ENCODE data around the gene SPO11. TPM values are rescaled to one million over a fixed set of nuclear protein-coding genes. Genes with fewer than 3 reads are reported as not detected.

SPO11 gene
- total RNA-seq, 1 donor from 2014 or later = not detected

DNA sequence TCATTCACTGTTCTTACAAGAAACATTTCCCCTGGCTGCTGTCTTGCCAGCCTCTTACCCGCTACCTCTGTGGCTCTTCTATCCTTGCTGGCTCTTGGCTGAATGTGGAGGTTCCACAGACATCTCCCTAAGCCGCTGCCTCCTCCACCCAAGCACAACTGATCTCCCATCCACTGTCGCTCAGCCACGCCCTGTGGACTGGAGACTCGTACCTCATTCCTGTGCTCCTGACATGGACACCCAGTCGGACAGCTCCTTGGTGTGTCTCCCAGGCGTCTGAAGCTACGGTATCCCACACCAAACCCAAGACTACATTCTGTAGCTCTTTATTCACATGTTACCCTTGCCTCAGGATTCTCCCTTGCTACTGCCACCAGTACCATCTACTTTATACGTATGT lies 40.7 kb downstream of the SPO11 start:
- Mint-ChIP-seq H3K4me3 (ENCODE audit: unreplicated experiment) (no peak overlapping the region), H3K4me1 (ENCODE audit: unreplicated experiment) (no peaks in the 10 kb centered on the region), H3K27me3 (ENCODE audit: unreplicated experiment) (no peaks in the 10 kb centered on the region), H3K9me3 (ENCODE audit: unreplicated experiment) (no peaks in the 10 kb centered on the region), H3K36me3 (ENCODE audit: unreplicated experiment) (peaks cover 62% of the 10 kb centered on the region), H3K27ac (ENCODE audit: unreplicated experiment) (no peak overlapping the region)
- TF ChIP-seq, protein P1, sequence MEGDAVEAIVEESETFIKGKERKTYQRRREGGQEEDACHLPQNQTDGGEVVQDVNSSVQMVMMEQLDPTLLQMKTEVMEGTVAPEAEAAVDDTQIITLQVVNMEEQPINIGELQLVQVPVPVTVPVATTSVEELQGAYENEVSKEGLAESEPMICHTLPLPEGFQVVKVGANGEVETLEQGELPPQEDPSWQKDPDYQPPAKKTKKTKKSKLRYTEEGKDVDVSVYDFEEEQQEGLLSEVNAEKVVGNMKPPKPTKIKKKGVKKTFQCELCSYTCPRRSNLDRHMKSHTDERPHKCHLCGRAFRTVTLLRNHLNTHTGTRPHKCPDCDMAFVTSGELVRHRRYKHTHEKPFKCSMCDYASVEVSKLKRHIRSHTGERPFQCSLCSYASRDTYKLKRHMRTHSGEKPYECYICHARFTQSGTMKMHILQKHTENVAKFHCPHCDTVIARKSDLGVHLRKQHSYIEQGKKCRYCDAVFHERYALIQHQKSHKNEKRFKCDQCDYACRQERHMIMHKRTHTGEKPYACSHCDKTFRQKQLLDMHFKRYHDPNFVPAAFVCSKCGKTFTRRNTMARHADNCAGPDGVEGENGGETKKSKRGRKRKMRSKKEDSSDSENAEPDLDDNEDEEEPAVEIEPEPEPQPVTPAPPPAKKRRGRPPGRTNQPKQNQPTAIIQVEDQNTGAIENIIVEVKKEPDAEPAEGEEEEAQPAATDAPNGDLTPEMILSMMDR (IDR thresholded peaks at IDR 0.05) = no peak
- DNase-seq (ENCODE audit: extremely low spot score, unreplicated experiment) = no peak

GRCh38 chr20:57371363-57371762 lies 41.8 kb downstream of the SPO11 start:
- TF ChIP-seq, protein P1 (IDR thresholded peaks at IDR 0.05) = no peak
- H3K9me3 Mint-ChIP-seq (ENCODE audit: unreplicated experiment) = no peaks in the 10 kb centered on the region
- no peak overlapping the region for H3K4me3 Mint-ChIP-seq (ENCODE audit: unreplicated experiment)
- peaks cover 59% of the 10 kb centered on the region for H3K36me3 Mint-ChIP-seq (ENCODE audit: unreplicated experiment)
- DNase-seq (ENCODE audit: extremely low spot score, unreplicated experiment) = no peak
- H3K27me3 Mint-ChIP-seq (ENCODE audit: unreplicated experiment) = no peaks in the 10 kb centered on the region
- H3K27ac Mint-ChIP-seq (ENCODE audit: unreplicated experiment) = no peak overlapping the region
- H3K4me1 Mint-ChIP-seq (ENCODE audit: unreplicated experiment) = no peaks in the 10 kb centered on the region

GRCh38 chr20:57372157-57372556 lies 42.6 kb downstream of the SPO11 start:
- Mint-ChIP-seq H3K27me3 (ENCODE audit: unreplicated experiment) (no peaks in the 10 kb centered on the region), H3K27ac (ENCODE audit: unreplicated experiment) (no peak overlapping the region), H3K4me1 (ENCODE audit: unreplicated experiment) (no peaks in the 10 kb centered on the region), H3K9me3 (ENCODE audit: unreplicated experiment) (no peaks in the 10 kb centered on the region), H3K4me3 (ENCODE audit: unreplicated experiment) (no peak overlapping the region), H3K36me3 (ENCODE audit: unreplicated experiment) (peaks cover 53% of the 10 kb centered on the region)
- no peak for DNase-seq (ENCODE audit: extremely low spot score, unreplicated experiment)
- TF ChIP-seq, protein P1 (IDR thresholded peaks at IDR 0.05) = no peak

GRCh38 chr20:57372581-57373350 lies 43.2 kb downstream of the SPO11 start:
- TF ChIP-seq, protein P1 (IDR thresholded peaks at IDR 0.05) = no peak
- Mint-ChIP-seq H3K27ac (ENCODE audit: unreplicated experiment) (no peak overlapping the region), H3K27me3 (ENCODE audit: unreplicated experiment) (no peaks in the 10 kb centered on the region), H3K4me1 (ENCODE audit: unreplicated experiment) (no peaks in the 10 kb centered on the region), H3K9me3 (ENCODE audit: unreplicated experiment) (no peaks in the 10 kb centered on the region), H3K36me3 (ENCODE audit: unreplicated experiment) (peaks cover 56% of the 10 kb centered on the region), H3K4me3 (ENCODE audit: unreplicated experiment) (no peak overlapping the region)
- no peak for DNase-seq (ENCODE audit: extremely low spot score, unreplicated experiment)

DNA sequence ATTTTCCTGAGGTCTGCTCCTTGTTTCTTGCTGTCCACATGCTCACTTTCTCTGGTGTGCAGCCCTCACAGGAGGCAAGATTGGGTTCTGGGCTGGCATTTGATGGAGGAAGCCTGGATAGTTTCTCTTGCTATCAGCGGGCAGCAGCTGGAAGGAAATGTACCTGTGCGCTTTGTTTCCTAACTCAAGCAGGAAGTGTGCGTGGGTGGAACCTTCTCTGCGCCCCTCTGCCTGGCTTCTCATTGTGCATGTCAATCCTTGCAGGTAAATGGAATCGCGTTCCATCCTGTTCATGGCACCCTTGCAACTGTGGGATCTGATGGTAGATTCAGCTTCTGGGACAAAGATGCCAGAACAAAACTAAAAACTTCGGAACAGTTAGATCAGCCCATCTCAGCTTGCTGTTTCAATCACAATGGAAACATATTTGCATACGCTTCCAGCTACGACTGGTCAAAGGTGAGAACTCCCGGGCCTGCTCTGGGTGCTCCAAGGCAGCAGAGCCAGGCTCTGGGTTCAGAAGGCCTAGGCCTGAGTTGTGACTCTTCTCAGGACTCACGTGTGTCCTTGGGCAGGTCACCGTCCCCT lies 44.8 kb downstream of the SPO11 start:
- H3K36me3 Mint-ChIP-seq (ENCODE audit: unreplicated experiment) = peaks cover 51% of the 10 kb centered on the region
- TF ChIP-seq, protein P1 (IDR thresholded peaks at IDR 0.05) = no peak
- no peak for DNase-seq (ENCODE audit: extremely low spot score, unreplicated experiment)
- H3K9me3 Mint-ChIP-seq (ENCODE audit: unreplicated experiment) = no peaks in the 10 kb centered on the region
- H3K4me1 Mint-ChIP-seq (ENCODE audit: unreplicated experiment) = no peaks in the 10 kb centered on the region
- H3K4me3 Mint-ChIP-seq (ENCODE audit: unreplicated experiment) = no peak overlapping the region
- H3K27ac Mint-ChIP-seq (ENCODE audit: unreplicated experiment) = no peak overlapping the region
- no peaks in the 10 kb centered on the region for H3K27me3 Mint-ChIP-seq (ENCODE audit: unreplicated experiment)
